HG03280 (cell line): ENCODE data around the gene SLFNL1.

Source experiments
- ATAC-seq: cut with Tn5 transposase; IDR thresholded peaks from one replicate; pipeline ENCODE4 v1.9.1; 2021; ENCODE audit warnings: mild to moderate bottlenecking, moderate library complexity; ENCODE audit not compliant: unreplicated experiment

The SLFNL1 gene

DNA sequence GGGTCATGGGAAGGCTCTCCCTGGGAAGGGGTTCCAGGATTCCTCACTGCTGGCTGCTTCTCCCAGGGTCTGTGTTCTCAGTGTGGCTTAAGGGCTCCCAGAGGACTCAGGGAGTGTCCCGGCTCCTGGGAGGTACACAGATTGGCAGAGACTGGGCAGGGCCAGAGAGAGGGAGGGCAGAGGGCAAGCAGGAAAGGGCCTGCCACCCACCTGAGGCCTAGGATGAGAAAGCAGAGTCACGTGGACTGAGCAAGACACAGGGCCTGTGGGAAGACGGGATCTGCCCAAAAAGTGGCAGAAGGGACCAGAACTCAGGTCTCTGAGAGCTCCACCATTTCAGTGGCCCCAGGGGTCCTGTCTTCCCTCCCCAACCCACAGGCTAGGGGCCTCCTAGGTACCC lies 871 bp downstream of the SLFNL1 start:
- ATAC-seq, result no peak

DNA sequence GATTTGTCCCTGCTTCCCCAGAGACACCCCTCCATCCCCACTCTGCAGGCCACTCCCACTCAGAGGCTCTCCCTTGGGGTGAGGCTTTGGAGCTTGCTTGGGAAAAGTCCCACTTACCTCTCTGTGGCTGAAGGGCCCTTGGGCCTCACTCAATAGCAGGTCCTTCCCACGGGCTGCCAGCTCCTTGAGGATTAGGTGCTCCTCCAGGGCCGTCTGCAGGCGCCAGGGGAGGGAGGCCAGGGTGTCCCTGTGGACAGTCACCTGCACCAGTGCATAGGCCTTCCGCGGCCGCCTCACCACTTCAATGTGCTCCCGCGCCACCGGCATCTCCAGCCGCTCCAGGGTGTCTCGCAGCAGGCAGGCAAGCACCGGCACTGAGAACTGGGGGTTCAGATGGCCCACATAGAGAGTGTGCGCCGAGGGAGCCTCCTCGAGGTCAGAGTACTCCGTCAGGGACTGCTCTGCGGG lies 1.4 kb downstream of the SLFNL1 start:
- no peak for ATAC-seq

DNA sequence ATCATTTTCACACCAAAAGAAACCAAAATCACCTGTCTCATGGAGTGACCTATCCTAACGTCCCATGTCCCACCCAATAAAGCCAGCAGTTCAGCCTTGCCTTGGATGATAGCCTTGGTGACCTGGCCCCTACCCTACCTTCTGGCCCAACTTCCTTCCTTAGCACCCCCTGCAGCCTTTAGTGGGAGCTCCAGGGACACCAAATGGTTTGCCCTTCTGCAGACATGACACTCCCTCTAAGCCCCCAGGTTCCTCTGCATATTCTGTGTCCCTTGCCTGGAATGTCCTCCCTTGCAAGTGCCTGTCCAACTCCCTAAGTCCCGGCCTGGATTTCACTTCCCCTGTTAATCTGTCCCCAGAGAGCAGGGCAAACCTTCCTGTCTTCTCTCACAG lies 2.2 kb downstream of the SLFNL1 start:
- ATAC-seq, result no peak

DNA sequence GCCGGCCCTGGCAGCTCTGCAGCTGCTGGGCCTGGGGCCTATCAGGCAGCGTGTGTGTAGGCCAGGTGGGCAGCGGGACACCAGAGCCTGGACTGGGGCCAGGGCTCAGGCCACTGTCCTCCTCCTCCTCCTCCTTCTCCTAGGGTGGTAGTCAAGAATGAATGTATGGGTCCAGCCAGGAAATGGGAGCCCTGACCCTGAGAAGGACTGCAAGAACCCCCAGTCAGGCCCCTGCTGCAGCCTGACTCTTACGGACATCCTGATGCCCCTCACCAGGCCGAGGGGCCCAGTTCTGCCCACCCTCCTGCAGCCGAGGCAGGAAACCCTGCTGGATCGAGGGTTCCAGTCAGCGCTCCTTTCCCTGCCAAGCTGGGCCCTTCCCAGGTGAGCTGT lies 3.5 kb downstream of the SLFNL1 start:
- no peak for ATAC-seq

DNA sequence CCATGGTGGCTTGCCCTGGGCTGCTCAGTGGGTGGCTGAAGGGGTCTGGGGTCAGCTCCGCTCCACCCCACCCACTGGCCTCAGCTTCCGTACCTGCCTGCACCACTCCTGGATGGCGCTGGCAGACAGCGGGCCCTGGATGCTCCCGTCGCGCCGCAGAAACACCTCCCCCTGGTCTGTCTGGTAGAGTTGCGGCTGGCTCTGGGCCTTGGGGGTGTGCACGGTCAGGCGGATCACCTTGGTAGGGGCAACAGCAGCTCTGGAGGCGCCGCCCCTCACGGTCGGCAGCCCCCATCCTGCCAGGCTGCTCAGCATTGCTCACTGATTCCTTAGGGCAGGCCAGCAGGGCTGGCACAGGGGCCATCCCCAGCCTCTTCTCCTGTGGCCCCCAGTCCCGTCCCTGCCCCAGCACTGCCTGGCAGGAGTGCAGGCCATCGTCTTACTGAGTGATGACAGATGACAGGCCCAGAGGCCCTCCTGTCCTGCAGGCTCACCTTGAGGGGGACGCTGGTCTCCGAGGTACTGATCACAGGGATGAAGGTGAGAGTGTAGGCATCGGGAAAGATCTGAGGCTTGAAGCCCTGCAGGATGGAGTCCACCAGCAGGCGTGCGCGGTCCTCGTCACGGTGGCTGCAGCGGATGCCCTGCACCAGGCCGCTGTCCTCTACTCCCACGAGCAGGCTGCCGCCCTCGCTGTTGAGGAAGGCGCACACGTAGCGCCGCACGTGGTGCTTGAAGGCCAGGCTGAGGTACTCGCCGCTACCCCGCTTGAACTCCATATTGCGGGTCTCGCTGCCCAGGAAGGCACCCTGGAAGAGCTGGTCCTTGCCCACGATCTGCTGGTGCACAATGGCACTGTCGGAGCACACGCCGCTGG lies 4.1 kb downstream of the SLFNL1 start:
- no peak for ATAC-seq

DNA sequence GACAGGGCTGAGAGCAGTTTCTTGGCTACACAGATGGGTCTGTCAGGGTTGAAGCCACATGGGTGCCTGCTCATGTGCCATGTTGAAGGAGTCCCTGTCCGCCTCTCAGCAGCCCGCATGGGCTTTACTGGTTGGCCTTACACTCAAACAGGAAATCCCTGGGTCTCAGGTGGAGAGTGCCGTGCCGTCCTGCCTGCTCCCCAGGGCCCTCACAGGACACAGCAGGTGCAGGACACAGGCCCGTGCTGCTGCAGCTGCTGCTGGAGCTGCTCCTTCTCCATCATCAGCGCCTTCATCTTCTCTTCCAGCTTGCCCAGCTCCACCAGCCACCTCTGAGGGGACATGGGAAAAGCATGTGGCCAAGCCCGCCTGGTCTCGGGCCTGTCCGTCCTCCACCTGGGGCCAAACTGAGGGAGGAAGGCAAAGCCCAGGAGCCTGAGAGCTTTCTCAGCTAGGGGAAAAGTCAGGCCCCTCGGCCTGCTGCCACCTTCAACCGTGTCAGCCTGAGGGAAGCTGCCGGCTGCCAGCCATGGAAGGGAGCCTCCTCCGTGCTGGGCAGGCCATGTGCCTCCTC lies 5.5 kb downstream of the SLFNL1 start:
- ATAC-seq, result no peak

DNA sequence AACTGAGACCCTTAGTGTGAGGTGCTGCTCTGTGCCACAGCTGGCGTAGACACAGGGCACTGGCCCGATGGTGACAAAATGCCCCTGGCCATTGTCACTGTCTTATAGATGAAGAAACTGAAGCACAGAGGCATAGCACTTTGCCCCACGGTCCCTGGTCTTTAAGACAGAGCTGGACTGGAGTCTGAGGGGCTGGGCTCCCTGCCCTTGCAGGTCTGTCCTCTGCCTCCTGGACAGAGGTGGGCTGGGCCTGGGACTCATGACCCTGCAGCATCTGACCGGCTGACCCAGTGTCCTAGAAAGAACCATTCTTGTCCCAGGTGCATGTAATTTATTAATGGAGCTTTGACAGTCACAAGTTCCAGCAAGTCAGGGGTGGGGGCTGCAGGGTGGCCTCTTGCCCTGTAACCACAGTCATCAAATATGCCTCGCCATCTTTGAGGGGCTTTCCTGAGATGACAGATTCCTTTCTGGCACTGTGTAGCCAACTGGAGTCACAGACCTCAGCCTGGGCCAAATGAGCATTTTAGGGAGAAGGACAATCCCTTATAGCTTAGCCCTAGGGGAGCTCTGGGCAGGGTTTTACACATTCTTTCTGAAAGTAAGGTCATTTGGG lies 6.1 kb downstream of the SLFNL1 start:
- ATAC-seq, result no peak

DNA sequence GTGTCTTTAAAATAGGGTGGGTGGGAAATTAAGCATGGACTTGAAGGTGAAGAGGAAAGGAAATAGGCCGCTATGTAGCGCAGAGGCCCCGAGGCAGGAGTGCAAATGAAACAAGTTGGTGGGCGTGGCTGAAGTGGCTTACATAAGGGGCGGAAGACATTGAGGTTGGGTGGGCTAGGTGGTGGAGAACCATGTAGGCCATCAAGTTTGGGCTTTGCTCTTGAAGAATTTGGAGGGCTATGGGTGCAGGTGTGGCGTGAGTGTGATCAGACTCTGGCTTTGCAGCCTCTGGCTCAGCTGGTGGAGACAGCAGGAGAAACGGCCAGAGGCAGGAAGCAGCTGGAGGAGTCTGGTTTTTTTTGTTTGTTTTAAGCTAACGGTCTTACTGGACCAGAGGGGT lies 6.7 kb downstream of the SLFNL1 start:
- ATAC-seq, result no peak

DNA sequence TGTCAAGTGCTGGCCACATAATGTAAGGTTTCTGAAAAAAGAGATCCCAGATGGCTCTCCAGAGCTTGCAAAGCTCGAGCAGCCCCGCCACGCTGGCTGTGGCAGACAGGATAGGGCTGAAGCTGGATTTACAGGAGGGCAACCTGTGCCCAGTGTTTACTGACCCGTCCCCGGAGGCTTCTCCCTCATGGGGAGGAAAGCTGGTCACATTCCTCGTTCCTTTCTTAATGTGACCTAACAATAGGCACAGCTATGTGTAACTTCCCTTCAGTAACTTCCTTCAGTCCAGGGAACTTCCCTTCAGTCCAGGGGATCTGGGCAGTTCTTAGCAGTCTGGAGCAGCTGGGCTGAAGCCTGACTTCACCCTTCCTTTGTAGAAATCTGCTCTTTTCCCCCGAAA lies 7.7 kb downstream of the SLFNL1 start:
- ATAC-seq, result no peak

DNA sequence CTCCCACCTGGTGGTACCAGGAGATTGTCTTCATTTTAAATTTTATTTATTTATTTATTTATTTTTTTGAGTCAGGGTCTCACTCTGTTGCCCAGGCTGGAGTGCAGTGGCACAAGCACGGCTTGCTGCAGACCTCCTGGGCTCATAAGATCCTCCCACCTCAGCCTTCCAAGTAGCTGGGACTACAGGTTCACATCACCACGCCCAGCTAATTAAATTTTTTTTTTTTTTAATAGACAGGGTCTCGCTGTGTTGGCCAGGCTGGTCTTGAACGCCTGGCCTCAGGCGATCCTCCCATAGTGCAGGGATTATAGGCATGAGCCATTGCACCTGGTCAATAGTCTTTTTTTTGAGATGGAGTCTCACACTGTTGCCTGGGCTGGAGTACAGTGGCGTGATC lies 8.5 kb downstream of the SLFNL1 start:
- no peak for ATAC-seq

DNA sequence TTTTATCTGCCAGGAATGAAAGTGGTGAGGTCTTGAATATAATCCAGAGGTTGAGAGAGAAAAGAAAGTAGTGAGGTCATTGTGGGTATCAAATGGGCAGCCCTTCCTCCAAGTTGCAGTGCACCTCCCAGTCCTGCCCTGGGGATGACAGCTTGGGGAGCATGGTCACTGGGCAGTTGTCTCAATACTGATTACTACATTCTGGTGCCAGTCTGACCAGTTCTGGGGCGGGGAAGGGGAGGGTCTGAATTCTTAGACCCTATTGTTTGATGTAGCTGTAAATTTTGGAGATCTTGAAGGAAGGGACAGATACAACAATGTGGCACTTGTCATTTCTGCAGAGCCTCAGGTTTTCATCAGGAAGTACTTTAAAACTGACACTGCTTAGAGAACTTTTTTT lies 11.2 kb downstream of the SLFNL1 start:
- ATAC-seq, result no peak

DNA sequence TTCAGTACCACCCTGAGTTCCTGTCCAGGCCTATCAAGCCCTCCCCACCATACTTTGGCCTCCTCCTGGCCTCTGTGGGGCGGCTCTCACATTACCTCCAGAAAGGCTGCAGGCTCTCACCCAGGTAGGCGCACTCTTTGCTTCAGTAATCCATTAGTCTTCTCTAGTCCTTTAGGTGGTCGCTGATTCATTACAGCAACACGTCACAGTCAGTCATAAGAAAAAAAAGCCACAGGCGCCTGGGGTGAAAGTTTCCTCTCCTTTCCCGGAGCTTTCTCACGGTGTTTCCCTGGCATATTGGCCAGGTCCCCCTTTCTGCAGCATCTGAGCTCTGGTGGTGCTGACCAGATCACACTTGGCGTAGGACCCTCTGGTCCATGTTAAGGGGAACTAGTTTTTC lies 12.1 kb downstream of the SLFNL1 start:
- no peak for ATAC-seq

DNA sequence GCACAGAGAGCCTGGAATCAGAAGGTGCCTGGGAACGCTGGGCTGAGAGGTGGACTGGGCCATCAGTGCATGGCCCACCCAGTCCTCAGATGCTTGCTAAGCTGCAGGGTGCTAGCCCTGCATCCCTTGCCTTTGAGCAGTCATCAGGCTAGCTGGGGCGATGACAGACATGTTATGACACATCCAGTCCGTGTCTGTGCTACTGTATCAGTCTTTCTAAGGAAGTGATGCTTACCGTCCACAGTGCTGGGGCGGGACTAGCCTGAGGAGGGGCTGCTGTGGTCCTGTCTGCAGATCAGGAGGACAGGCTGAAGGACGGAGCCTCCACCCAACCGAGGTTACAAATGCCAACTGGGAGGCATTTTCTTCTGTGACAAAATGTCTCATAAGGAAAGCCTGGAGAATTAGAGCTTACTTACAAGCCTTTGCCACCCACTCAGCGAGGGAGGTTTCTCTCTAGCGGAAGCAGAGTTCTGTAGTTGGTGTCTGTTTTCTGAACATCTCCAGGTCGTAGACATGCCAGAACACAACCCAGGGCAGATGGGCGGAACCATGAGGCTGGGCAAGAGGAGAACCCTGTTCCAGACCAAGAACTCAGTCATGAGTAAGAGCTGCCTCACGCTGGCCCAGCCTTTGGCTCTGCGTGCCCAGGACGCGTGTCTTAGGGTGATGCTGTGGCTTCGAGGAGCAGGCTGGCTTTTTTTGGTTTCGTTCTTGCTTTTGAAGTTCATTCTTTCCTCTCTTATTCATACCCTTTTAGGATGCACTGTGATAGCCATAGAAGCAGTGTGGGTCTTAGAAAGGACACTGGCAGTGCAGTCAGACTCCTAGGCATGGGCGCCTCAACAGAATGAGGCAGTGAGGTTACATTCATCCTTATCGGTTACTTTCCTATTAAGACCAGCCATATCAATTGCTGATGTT lies 14.3 kb downstream of the SLFNL1 start:
- ATAC-seq, result no peak

DNA sequence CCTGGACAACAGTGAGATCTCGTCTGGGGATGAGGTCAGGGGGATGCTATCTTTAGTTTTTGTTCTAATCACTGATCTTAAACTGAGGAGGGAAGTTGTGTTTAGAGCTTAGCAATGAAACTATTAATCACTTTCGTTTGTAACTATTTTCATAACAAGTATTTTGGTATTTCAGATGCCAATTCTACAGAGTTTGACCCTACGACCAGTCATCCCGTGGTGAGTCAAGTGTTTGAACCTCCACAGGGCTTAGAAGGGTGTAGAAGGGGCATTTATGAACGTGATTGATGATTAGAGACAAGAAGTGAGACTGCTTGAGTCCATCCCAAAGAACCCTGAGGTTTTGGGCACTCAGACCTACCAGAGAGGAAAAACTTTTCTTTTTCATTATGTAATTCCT lies 15.6 kb downstream of the SLFNL1 start:
- ATAC-seq, result no peak

DNA sequence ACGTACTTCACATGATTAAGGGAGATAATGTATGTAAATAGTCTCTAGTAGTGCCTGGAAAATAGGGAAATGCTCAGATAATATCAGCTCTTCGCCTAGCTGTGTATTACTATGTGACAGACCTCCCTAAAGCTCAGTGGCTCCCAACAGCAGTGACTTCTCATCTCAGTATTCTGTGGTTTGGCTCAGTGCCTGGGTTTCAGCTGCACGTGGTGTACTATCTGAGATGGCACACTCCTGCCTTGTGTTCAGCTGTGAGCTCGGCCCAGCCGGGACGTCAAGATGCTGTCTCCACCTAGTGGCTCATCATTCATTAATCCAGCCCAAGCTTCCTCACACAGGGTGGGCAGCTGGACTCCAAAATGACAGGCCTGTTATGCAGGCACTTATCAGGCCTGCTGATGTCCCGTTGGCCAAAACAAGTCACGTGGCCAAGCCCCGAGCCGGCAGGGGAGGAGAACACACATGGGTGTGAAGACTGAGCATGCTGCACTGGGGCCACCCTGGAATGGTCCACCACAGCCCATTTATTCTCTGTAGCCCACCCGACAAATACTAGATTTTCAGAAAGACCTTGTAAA lies 17.8 kb downstream of the SLFNL1 start:
- ATAC-seq, result peak; percentile 91

DNA sequence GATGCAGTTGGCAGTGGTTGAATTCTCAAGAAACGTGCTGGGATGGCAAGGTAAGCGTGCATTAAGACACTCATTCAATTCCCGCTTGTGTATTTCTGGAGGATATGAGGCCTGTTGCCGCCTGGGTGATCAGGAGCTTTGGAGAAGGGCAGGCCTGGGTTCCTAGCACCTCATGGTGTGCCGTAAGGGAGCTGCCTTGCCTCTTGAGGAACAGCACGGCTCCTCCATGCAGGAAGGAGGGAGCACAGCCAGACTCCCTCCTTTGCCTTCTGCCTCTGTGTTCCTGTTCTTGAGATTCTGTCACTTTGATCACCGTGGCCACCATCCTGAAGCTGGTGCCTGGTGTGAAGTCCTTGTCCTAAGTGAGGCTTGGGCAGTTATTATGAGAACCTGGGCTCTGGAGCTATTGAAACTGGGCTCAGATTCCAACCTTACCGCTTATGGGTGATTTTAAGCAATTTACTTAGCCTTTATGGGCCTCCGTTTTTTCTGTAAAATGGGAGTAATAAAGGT lies 18.3 kb downstream of the SLFNL1 start:
- ATAC-seq, result no peak

DNA sequence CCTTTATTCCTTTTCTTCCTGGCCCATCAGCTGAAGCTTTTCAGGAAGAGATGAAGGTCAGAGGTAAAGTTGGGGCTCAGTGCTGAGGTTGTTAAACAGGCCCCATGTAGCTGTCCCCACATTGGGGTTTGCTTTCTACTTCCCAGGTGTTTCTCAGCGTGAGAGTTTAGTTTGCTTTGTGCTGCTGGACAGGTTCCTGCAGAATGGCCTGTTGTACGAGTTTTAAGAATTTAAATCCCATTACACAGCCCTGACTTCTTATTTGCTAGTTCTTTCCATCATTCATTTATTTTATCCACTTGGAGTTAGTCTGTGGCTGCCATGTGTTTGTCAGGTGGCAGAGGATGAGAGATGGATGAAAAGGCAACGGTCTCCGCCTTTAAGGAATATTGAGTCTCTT lies 22.9 kb downstream of the SLFNL1 start:
- ATAC-seq, result no peak

DNA sequence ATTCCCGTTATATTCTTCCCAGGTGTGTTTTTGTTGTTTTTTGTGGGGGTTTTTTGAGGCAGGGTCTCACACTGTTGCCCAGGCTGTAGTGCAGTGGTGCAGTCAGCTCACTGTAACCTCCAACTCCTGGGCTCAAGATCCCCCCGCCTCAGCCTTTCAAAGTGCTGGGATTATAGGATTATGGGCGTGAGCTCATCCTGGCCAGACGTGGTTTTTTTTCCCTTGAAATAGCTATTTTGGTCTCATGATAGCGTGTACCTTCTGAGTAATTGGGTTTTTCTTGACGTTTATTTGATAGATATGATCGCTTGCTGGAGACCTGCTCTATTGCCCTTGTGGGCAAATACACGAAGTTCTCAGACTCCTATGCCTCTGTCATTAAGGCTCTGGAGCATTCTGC lies 24.4 kb downstream of the SLFNL1 start:
- no peak for ATAC-seq

DNA sequence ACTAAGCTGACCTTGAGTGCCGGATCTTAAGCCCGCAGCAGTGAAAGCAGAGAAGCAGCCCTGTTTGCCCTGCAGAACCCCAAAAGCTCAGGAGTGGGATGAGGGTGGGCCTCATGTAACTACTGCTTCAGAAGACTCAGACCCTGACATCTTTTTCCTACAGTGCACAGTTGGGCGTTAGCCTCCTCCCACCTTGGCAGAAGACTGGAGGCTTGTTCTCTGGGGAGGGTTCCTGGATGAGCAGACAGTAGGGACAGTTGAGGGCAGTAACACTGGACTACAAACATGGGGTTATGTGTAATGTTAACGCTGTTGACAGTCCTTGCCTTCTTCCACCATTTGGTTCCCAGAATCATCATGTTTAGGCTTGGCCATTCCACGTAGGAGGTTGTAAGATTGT lies 32.5 kb downstream of the SLFNL1 start:
- no peak for ATAC-seq

DNA sequence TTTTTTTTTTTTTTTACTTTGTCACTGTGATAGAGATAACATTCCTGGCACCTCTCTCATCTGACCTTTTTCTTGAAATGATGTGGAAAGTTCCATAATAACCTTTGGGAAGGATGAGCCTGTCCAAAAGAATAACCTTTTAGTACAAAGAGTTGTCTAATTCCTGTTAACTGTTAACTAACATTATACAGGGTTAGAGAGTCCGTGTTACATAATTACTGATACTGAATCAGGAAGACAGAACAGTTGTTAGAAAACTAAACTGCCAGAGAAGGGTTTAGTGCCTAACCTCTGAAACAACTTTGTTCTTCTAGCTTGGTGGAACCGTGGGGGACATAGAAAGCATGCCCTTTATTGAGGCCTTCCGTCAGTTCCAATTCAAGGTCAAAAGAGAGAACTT lies 33.2 kb downstream of the SLFNL1 start:
- no peak for ATAC-seq
